ENCODE results near the gene ATP6V0A1.
A peak's percentile ranks its signal among the peaks of the same experiment; 100 is the strongest.
"Not testable (repeated sequence)": the region's sequence is repeated elsewhere in the genome, so short reads cannot be mapped to it uniquely, and the experiment has no call there.

Gene ATP6V0A1

DNA sequence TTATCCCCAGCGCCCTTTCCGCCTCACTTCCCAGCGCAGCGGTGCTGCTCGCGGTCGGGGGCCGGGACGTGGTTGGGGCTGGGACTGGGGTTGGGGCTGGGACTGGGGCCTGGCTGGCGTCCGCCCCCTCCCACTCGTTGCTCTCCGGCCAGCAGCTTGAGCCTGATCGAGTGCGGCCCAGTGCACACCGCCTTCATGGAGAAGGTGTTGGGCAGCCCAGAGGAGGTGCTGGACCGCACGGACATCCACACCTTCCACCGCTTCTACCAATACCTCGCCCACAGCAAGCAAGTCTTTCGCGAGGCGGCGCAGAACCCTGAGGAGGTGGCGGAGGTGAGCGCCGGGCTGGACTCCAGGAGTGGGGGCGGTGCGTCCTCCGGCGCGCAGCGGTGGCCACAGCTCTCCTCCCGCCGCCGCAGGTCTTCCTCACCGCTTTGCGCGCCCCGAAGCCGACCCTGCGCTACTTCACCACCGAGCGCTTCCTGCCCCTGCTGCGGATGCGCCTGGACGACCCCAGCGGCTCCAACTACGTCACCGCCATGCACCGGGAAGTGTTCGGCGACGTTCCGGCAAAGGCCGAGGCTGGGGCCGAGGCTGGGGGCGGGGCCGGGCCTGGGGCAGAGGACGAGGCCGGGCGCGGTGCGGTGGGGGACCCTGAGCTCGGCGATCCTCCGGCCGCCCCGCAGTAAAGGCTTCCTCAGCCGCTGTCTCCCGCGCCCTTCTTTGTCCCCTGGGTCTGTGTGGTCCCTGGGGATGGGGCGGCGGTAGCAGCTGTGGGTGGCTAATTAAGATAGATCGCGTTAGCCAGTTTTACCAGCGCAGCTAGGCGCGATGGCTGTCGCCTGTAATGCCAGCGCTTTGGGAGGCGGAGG lies 95.8 kb downstream of the ATP6V0A1 start:
- no peak for DNase-seq (ENCODE audit: extremely low read depth, low read depth)
- TF ChIP-seq, protein P1, sequence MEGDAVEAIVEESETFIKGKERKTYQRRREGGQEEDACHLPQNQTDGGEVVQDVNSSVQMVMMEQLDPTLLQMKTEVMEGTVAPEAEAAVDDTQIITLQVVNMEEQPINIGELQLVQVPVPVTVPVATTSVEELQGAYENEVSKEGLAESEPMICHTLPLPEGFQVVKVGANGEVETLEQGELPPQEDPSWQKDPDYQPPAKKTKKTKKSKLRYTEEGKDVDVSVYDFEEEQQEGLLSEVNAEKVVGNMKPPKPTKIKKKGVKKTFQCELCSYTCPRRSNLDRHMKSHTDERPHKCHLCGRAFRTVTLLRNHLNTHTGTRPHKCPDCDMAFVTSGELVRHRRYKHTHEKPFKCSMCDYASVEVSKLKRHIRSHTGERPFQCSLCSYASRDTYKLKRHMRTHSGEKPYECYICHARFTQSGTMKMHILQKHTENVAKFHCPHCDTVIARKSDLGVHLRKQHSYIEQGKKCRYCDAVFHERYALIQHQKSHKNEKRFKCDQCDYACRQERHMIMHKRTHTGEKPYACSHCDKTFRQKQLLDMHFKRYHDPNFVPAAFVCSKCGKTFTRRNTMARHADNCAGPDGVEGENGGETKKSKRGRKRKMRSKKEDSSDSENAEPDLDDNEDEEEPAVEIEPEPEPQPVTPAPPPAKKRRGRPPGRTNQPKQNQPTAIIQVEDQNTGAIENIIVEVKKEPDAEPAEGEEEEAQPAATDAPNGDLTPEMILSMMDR (IDR thresholded peaks at IDR 0.05; ENCODE audit: low read depth, low read length) = no peak; the same call in 1 of the 2 replicates

DNA sequence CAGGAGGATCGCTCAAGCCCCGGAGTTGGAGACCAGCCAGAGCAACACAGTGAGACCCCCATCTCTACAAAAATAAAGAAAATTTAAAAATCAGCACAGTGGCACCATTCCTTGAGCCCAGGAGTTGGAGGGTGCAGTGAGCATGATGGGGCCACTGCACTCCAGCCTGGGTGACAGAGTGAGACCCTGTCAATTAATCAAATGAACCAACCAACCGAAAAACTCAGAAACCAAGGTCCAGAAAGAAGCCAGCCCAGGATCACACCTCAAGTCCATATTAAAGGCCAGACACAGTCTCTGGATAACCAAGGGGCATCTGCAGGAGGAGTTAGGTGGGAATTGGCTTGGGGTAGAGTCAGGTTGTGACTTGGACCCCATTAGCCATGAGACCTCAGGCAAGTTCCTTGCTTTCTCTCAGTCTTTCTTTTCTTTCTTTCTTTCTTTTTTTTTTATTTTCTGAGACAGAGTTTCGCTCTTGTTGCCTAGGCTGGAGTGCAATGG lies 96.5 kb downstream of the ATP6V0A1 start:
- TF ChIP-seq, protein P1 (IDR thresholded peaks at IDR 0.05; ENCODE audit: low read depth, low read length) = no peak
- no peak for DNase-seq (ENCODE audit: extremely low read depth, low read depth)

- DNase-seq (ENCODE audit: extremely low read depth, low read depth) = not testable (repeated sequence)
Measured at GRCh38 chr17:42555961-42556617, 97.4 kb downstream of the ATP6V0A1 start.

DNA sequence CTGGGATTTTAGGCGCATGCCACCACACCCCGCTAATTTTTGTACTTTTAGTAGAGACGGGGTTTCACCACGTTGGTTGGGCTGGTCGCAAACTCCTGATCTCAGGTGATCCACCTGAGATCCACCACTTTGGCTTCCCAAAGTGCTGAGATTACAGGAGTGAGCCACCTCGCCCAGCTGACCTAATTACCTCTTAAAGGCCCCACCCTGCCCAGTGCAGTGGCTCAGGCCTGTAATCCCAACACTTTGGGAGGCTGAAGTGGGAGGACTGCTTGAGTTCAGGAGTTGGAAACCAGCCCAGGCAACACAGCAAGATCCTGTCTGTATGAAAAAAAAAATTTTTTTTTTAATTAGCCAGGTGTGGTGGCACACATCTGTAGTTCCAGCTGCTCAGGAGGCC lies 100.4 kb downstream of the ATP6V0A1 start:
- DNase-seq (ENCODE audit: extremely low read depth, low read depth) = no peak
- TF ChIP-seq, protein P1 (IDR thresholded peaks at IDR 0.05; ENCODE audit: low read depth, low read length) = no peak

GRCh38 chr17:42560246-42560645 lies 101.6 kb downstream of the ATP6V0A1 start:
- TF ChIP-seq, protein P1 (IDR thresholded peaks at IDR 0.05; ENCODE audit: low read depth, low read length) = no peak
- DNase-seq (ENCODE audit: extremely low read depth, low read depth) = no peak

GRCh38 chr17:42561897-42562387 lies 103.3 kb downstream of the ATP6V0A1 start, which contains the start of gene COASY:
TSS of gene COASY (plus strand) at chr17:42562148. CDS start at chr17:42562623, 475 bp downstream.
- DNase-seq (ENCODE audit: extremely low read depth, low read depth) = peak; percentile 95
- TF ChIP-seq, protein P1 (IDR thresholded peaks at IDR 0.05; ENCODE audit: low read depth, low read length) = no peak

DNA sequence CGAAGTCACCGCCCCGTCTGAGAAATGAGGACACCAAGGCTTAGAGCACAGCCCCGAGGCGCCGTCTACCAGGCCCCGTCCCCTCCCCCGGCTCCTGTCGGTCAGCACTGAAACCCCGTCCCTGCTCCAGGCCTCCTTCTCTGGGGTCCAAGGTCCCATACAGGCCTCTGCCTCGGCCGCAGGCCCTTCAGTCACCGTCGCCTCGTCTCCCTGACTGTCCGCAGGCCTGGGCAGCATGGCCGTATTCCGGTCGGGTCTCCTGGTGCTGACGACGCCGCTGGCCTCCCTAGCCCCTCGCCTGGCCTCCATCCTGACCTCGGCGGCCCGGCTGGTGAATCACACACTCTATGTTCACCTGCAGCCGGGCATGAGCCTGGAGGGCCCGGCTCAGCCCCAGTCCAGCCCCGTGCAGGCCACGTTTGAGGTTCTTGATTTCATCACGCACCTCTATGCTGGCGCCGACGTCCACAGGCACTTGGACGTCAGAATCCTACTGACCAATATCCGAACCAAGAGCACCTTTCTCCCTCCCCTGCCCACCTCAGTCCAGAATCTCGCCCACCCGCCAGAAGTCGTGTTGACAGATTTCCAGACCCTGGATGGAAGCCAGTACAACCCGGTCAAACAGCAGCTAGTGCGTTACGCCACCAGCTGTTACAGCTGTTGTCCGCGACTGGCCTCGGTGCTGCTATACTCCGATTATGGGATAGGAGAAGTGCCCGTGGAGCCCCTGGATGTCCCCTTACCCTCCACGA lies 103.9 kb downstream of the ATP6V0A1 start:
- TF ChIP-seq, protein P1 (IDR thresholded peaks at IDR 0.05; ENCODE audit: low read depth, low read length) = no peak
- no peak for DNase-seq (ENCODE audit: extremely low read depth, low read depth)
